Bronchial epithelial cell (primary cell): Measurements from ENCODE around the gene SELPLG. TPM values are rescaled to one million over a fixed set of nuclear protein-coding genes. Genes with fewer than 3 reads are reported as not detected.

Experiments
- DNase-seq: peaks from one replicate; pipeline ENCODE4 v3.0.0-alpha.2; 2010; ENCODE audit warnings: low read depth
- FAIRE-seq: peaks from 2 replicates; lab custom pipeline; 2011; peaks lifted over from hg19 to GRCh38; lab: Jason Lieb, UNC
- H3K27me3 ChIP-seq: 2 replicates; pipeline ENCODE4 v1.5.1; 2011; ENCODE audit warnings: low read length; ENCODE audit not compliant: control insufficient read depth, insufficient read depth
- H3K36me3 ChIP-seq: 2 replicates; pipeline ENCODE4 v1.5.1; 2011; ENCODE audit warnings: low read length; ENCODE audit not compliant: control insufficient read depth, insufficient read depth
- H3K4me3 ChIP-seq: 2 replicates; pipeline ENCODE4 v1.5.1; 2011; ENCODE audit warnings: mild to moderate bottlenecking, low read depth, low read length, control low read depth
- total RNA-seq: library from RNA; depleted of rRNA; stranded (reverse); fragments of >200 nt; gene quantifications from 2 replicates; pipeline ENCODE4 v1.2.1, GENCODE V29; 2014
- TF ChIP-seq, protein P1 (sequence below): IDR thresholded peaks from 2 replicates; pipeline ENCODE4 v1.5.1; 2011; ENCODE audit warnings: mild to moderate bottlenecking, moderate library complexity, low read length, control low read depth, inconsistent platforms; ENCODE audit not compliant: insufficient read depth, severe bottlenecking

The SELPLG gene
- total RNA-seq, 1 donor from 2014 or later = under 0.01 TPM

DNA sequence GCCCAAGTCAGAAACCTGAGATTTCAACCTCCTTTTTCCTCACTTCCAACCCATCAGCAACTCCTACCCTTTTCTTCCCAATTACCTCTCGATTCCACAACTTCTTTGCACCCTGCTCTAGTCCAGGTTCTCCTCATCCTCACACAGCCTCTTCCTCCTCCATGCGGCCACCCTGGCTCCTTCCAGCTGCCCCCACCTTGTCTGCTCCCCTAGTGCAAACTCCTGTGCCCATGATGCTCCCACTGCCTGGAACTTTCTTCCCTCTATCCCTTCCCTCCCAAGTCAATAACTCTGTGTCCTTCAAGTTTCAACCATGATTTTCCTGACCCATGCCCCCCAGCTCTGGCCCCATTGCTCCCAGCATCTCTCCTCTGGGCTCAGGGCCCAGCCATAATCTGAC, 17.3 kb downstream of the SELPLG start:
- TF ChIP-seq, protein P1, sequence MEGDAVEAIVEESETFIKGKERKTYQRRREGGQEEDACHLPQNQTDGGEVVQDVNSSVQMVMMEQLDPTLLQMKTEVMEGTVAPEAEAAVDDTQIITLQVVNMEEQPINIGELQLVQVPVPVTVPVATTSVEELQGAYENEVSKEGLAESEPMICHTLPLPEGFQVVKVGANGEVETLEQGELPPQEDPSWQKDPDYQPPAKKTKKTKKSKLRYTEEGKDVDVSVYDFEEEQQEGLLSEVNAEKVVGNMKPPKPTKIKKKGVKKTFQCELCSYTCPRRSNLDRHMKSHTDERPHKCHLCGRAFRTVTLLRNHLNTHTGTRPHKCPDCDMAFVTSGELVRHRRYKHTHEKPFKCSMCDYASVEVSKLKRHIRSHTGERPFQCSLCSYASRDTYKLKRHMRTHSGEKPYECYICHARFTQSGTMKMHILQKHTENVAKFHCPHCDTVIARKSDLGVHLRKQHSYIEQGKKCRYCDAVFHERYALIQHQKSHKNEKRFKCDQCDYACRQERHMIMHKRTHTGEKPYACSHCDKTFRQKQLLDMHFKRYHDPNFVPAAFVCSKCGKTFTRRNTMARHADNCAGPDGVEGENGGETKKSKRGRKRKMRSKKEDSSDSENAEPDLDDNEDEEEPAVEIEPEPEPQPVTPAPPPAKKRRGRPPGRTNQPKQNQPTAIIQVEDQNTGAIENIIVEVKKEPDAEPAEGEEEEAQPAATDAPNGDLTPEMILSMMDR = no peak
- FAIRE-seq (no peak), DNase-seq (no peak)
- Histone ChIP-seq H3K36me3 (no peaks in the 10 kb centered on the region), H3K27me3 (no peaks in the 10 kb centered on the region), H3K4me3 (no peak overlapping the region)

DNA sequence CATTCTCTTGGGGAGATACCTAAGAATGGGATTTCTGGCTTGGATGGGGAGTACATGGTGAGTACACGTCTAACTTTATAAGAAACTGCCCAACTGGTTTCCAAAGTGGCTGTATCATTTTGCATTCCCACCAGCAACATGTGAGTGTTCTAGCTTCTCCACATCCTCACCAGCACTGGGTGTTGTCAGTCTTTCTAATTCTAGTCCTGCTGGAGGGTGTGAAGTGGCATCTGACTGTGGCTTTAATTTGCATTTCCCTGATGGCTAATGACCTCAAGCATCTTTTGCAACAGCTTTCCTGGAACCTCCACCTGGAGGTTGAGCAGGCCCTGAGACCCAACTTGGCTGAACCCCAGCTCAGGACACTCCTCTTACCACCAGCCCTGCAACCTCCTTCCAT, 17.8 kb downstream of the SELPLG start:
- TF ChIP-seq, protein P1 = no peak
- DNase-seq (no peak), FAIRE-seq (no peak)
- H3K4me3 ChIP-seq = no peak overlapping the region
- H3K36me3 ChIP-seq = no peaks in the 10 kb centered on the region
- no peaks in the 10 kb centered on the region for H3K27me3 ChIP-seq

DNA sequence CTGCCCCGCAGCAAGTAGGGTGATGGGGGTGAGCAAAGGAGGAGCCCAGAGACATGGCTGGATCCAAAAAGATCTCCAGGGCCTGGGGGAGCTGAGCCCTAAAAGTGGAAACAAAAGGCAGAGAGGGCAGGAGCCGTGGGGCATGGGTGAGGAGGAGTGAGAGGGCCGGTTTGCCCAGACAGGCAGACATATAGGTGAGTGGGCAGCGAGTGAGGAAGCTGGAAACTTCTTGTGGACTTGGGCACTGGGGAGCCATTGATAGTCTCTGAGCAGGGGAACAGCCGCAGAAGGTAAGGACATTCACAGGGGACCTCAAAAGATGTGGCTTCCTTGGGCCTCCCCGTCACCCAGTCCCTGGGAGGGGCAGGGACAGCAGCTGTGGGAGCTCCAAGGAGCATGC, 19.1 kb downstream of the SELPLG start:
- H3K27me3 ChIP-seq = no peaks in the 10 kb centered on the region
- FAIRE-seq (no peak), DNase-seq (no peak)
- no peak overlapping the region for H3K4me3 ChIP-seq
- TF ChIP-seq, protein P1 = no peak
- H3K36me3 ChIP-seq = no peaks in the 10 kb centered on the region

DNA sequence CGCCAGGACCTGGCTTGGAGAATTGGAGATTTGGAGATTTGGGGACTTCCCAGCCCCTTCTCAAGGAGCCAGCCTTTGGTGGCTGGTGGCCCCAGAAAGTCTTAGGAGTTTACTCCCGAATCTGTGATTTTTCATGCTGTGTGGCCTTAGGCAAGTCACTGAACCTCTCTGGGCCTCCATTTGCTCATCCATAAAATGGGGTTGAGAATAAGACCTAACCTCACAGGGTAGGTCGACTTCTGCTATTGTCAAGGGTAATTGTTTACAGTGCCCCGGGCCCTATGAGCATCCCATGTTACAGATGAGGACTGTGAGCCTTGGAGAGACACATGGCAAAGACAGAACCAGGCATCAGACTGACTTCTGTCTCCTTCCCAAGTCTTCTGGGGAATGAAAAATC, 19.7 kb downstream of the SELPLG start:
- DNase-seq (no peak), FAIRE-seq (no peak)
- H3K27me3 ChIP-seq = no peaks in the 10 kb centered on the region
- no peaks in the 10 kb centered on the region for H3K36me3 ChIP-seq
- TF ChIP-seq, protein P1 = no peak
- H3K4me3 ChIP-seq = no peak overlapping the region

DNA sequence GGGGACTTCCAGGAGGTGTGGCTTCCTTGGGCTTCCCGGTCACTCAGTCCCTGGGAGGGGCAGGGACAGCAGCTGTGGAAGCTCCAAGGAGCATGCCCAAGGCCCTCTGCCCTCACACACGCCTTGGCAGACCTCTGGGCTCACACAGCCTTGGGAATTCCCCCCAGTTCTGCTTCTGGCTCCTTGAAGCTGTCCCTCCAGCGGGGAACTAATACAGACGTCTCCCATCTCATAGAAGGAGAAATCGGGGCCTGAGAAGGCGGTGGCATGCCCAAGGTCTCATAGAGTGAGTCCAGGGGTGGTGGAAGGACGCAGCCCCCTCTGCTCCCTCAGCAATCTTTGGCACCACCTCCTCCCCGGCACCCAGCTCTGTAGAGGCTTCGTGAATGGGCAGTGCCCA, 20.1 kb downstream of the SELPLG start:
- Histone ChIP-seq H3K27me3 (no peaks in the 10 kb centered on the region), H3K4me3 (no peak overlapping the region), H3K36me3 (no peaks in the 10 kb centered on the region)
- TF ChIP-seq, protein P1 = no peak
- no peak for DNase-seq
- no peak for FAIRE-seq

DNA sequence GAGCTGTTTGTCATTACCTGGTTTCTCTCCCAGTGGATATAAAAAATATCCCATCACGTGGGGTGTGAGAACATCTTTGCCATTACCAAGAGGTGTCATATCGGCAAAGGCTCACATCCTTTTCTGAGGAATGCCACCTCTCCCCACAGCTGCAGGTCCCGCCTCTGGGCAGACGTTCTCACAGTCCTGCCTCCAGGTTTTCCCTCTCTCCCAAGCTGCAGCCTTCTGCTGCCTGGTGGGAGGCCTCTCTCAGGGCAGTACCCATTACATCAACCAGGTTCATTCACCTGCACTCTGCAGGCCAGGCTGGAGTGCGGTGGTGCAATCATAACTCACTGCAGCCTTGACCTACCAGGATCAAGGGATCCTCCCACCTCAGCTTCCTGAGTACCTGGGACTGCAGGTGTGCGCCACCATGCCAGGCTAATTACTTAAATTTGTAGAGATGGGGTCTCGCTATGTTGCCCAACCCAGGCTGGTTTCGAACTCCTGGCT, 20.9 kb downstream of the SELPLG start:
- no peaks in the 10 kb centered on the region for H3K36me3 ChIP-seq
- DNase-seq = no peak
- H3K27me3 ChIP-seq = no peaks in the 10 kb centered on the region
- TF ChIP-seq, protein P1 = no peak
- no peak overlapping the region for H3K4me3 ChIP-seq
- no peak for FAIRE-seq
